WTC11 (cell line): ENCODE data around the gene OR52E1. TPM values are rescaled to one million over a fixed set of nuclear protein-coding genes. Genes with fewer than 3 reads are reported as not detected.

ENCODE experiments used
- ATAC-seq: fragments of 200-7000 bp; cut with Tn5 transposase; 2 replicates; pipeline ENCODE4 v1.10.0; 2021; ENCODE audit warnings: mild to moderate bottlenecking, moderate library complexity
- CTCF ChIA-PET: fragments of 300-600 bp; sonication (Branson Sonifier 250); formaldehyde crosslinking; loops from one replicate; lab custom pipeline; 2021; ENCODE audit warnings: antibody characterized with exemption; lab: Charles Lee
- POLR2A ChIA-PET: fragments of 350-600 bp; sonication (Branson Sonifier 250); formaldehyde crosslinking; loops from one replicate; lab custom pipeline; 2021; ENCODE audit warnings: antibody characterized with exemption; lab: Charles Lee
- DNase-seq: peaks from one replicate; pipeline ENCODE4 v3.0.0; 2021; ENCODE audit warnings: low spot score
- H3K27ac Mint-ChIP-seq: 2 replicates; pipeline ENCODE4 v1.8.0; 2021; ENCODE audit warnings: mixed read lengths
- H3K27me3 Mint-ChIP-seq: 2 replicates; pipeline ENCODE4 v1.8.0; 2021; ENCODE audit warnings: low read depth, mild to moderate bottlenecking, moderate library complexity, mixed read lengths
- H3K36me3 Mint-ChIP-seq: 2 replicates; pipeline ENCODE4 v1.8.0; 2021; ENCODE audit warnings: mixed read lengths
- H3K4me1 Mint-ChIP-seq: 2 replicates; pipeline ENCODE4 v1.8.0; 2022; ENCODE audit warnings: mixed read lengths
- H3K4me3 Mint-ChIP-seq: 2 replicates; pipeline ENCODE4 v1.8.0; 2021; ENCODE audit warnings: mild to moderate bottlenecking, moderate library complexity, mixed read lengths
- H3K9me3 Mint-ChIP-seq: 2 replicates; pipeline ENCODE4 v1.8.0; 2021; ENCODE audit warnings: mixed read lengths
- ARID4B ChIP-seq: sonication (generic); formaldehyde crosslinking; IDR thresholded peaks from 2 replicates; pipeline ENCODE4 v1.8.0; 2023; ENCODE audit warnings: missing genetic modification reagents, mild to moderate bottlenecking, borderline replicate concordance
- ATF2 ChIP-seq: sonication (generic); formaldehyde crosslinking; IDR thresholded peaks from 2 replicates; pipeline ENCODE4 v1.8.1; 2022; ENCODE audit warnings: low read depth, missing genetic modification reagents, borderline replicate concordance
- E2F5 ChIP-seq: sonication (generic); formaldehyde crosslinking; IDR thresholded peaks from 2 replicates; pipeline ENCODE4 v1.8.1; 2022; ENCODE audit warnings: mild to moderate bottlenecking, moderate library complexity, missing genetic modification reagents
- GRHL2 ChIP-seq: fragments of 250-450 bp; sonication (Bioruptor Pico); IDR thresholded peaks from 2 replicates; pipeline ENCODE4 v1.8.0; 2022; ENCODE audit warnings: mild to moderate bottlenecking, moderate library complexity; ENCODE audit not compliant: insufficient replicate concordance, severe bottlenecking
- PRRX2 ChIP-seq: fragments of 250-450 bp; sonication (Bioruptor Pico); IDR thresholded peaks from 2 replicates; pipeline ENCODE4 v1.8.0; 2021; ENCODE audit warnings: mild to moderate bottlenecking
- RORB ChIP-seq: fragments of 250-450 bp; sonication (Bioruptor Pico); IDR thresholded peaks from 2 replicates; pipeline ENCODE4 v1.9.0; 2021; ENCODE audit warnings: mild to moderate bottlenecking
- SMAD3 ChIP-seq: sonication (generic); formaldehyde crosslinking; IDR thresholded peaks from 2 replicates; pipeline ENCODE4 v1.8.0; 2022; ENCODE audit warnings: missing genetic modification reagents, mild to moderate bottlenecking, borderline replicate concordance
- SP1 ChIP-seq: sonication (generic); formaldehyde crosslinking; conservative IDR thresholded peaks from 2 replicates; pipeline ENCODE4 v1.8.1; 2022; ENCODE audit warnings: missing genetic modification reagents
- ZNF416 ChIP-seq: fragments of 250-450 bp; sonication (Bioruptor Pico); IDR thresholded peaks from 2 replicates; pipeline ENCODE4 v1.9.0; 2021; ENCODE audit warnings: mild to moderate bottlenecking, inconsistent platforms
- ZSCAN18 ChIP-seq: fragments of 250-450 bp; sonication (Bioruptor Pico); IDR thresholded peaks from 2 replicates; pipeline ENCODE4 v2.1.2; 2022; ENCODE audit warnings: mild to moderate bottlenecking, moderate library complexity
- total RNA-seq: library from RNA; stranded (reverse); gene quantifications from 3 replicates; pipeline ENCODE4 v1.2.3, GENCODE V29; 2021
- TF ChIP-seq, protein P1 (sequence below): fragments of 250-450 bp; sonication (Bioruptor Pico); IDR thresholded peaks from 2 replicates; pipeline ENCODE4 v1.9.0; 2021; ENCODE audit warnings: mild to moderate bottlenecking
- TF ChIP-seq, protein P2 (sequence below): sonication (generic); formaldehyde crosslinking; IDR thresholded peaks from 2 replicates; pipeline ENCODE4 v1.8.0; 2022; ENCODE audit warnings: mild to moderate bottlenecking, missing genetic modification reagents
- TF ChIP-seq, protein P3 (sequence below): sonication (generic); formaldehyde crosslinking; IDR thresholded peaks from 2 replicates; pipeline ENCODE4 v1.8.0; 2022; ENCODE audit warnings: mild to moderate bottlenecking, missing genetic modification reagents
- TF ChIP-seq, protein P4 (sequence below): sonication (generic); formaldehyde crosslinking; IDR thresholded peaks from 2 replicates; pipeline ENCODE4 v1.8.1; 2022; ENCODE audit warnings: missing genetic modification reagents, borderline replicate concordance
- TF ChIP-seq, protein P5 (sequence below): fragments of 200-600 bp; IDR thresholded peaks from 2 replicates; pipeline ENCODE4 v1.8.0; 2022; ENCODE audit warnings: antibody characterized with exemption

Gene OR52E1
- total RNA-seq, 1 experiment from 2014 or later = not detected

DNA sequence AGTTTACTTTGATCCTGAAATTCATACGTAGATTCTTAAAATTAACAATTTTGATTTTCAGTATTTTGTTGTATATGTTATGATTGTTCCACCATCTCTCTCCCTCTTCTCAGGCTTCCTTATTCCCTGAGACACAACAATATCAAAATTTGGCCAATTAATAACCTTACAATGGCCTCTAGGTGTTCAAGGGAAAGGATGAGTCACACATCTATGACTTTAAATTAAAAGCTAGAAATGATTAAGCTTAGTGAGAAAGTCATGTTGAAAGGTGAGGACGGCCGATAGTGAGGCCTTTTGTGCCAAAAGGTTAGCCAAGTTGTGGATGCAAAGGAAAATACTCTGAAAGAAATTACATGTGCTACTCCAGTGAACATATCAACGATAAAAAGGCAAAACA, 28.5 kb upstream of the OR52E1 start:
- TF ChIP-seq, protein P1, sequence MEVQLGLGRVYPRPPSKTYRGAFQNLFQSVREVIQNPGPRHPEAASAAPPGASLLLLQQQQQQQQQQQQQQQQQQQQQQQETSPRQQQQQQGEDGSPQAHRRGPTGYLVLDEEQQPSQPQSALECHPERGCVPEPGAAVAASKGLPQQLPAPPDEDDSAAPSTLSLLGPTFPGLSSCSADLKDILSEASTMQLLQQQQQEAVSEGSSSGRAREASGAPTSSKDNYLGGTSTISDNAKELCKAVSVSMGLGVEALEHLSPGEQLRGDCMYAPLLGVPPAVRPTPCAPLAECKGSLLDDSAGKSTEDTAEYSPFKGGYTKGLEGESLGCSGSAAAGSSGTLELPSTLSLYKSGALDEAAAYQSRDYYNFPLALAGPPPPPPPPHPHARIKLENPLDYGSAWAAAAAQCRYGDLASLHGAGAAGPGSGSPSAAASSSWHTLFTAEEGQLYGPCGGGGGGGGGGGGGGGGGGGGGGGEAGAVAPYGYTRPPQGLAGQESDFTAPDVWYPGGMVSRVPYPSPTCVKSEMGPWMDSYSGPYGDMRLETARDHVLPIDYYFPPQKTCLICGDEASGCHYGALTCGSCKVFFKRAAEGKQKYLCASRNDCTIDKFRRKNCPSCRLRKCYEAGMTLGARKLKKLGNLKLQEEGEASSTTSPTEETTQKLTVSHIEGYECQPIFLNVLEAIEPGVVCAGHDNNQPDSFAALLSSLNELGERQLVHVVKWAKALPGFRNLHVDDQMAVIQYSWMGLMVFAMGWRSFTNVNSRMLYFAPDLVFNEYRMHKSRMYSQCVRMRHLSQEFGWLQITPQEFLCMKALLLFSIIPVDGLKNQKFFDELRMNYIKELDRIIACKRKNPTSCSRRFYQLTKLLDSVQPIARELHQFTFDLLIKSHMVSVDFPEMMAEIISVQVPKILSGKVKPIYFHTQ (CRISPR knock-in tag) = no peak
- no peak for TF ChIP-seq GRHL2 (CRISPR knock-in tag)
- TF ChIP-seq E2F5 (CRISPR knock-in tag) = no peak
- no peak for TF ChIP-seq PRRX2 (CRISPR knock-in tag)
- TF ChIP-seq, protein P2, sequence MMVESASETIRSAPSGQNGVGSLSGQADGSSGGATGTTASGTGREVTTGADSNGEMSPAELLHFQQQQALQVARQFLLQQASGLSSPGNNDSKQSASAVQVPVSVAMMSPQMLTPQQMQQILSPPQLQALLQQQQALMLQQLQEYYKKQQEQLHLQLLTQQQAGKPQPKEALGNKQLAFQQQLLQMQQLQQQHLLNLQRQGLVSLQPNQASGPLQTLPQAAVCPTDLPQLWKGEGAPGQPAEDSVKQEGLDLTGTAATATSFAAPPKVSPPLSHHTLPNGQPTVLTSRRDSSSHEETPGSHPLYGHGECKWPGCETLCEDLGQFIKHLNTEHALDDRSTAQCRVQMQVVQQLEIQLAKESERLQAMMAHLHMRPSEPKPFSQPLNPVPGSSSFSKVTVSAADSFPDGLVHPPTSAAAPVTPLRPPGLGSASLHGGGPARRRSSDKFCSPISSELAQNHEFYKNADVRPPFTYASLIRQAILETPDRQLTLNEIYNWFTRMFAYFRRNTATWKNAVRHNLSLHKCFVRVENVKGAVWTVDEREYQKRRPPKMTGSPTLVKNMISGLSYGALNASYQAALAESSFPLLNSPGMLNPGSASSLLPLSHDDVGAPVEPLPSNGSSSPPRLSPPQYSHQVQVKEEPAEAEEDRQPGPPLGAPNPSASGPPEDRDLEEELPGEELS (CRISPR knock-in tag) = no peak
- no peak for TF ChIP-seq ZSCAN18 (CRISPR knock-in tag)
- no peak for TF ChIP-seq SP1 (CRISPR knock-in tag)
- no peak for TF ChIP-seq RORB
- TF ChIP-seq ARID4B (CRISPR knock-in tag) = no peak
- no peak for TF ChIP-seq ATF2 (CRISPR knock-in tag)
- no peak for TF ChIP-seq SMAD3 (CRISPR knock-in tag)
- TF ChIP-seq, all 79 proteins: peak for 0

DNA sequence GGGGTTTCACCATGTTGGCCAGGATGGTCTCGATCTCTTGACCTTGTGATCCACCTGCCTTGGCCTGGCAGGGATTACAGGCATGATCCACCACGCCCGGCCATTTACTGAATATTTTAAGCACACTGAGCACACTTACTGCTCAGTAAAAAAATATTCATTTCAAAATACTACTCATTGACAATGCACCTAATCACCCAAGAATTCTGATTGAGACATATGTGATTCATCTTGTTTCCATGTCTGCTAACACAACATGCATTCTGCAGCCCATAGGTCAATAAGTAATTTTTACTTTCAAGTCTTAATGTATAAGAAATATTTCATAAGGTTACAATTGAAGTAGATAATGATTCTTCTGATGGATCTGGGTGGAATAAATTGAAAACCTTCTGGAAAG, 27.3 kb upstream of the OR52E1 start:
- Mint-ChIP-seq H3K4me1 (peaks cover 6% of the 10 kb centered on the region), H3K4me3 (no peak overlapping the region), H3K9me3 (no peaks in the 10 kb centered on the region), H3K27me3 (no peaks in the 10 kb centered on the region), H3K27ac (no peak overlapping the region), H3K36me3 (no peaks in the 10 kb centered on the region)
- DNase-seq (no peak), ATAC-seq (no peak)
- CTCF ChIA-PET = no interaction called here
- POLR2A ChIA-PET = no interaction called here
- TF ChIP-seq, protein P3, sequence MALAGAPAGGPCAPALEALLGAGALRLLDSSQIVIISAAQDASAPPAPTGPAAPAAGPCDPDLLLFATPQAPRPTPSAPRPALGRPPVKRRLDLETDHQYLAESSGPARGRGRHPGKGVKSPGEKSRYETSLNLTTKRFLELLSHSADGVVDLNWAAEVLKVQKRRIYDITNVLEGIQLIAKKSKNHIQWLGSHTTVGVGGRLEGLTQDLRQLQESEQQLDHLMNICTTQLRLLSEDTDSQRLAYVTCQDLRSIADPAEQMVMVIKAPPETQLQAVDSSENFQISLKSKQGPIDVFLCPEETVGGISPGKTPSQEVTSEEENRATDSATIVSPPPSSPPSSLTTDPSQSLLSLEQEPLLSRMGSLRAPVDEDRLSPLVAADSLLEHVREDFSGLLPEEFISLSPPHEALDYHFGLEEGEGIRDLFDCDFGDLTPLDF (CRISPR knock-in tag) = no peak
- TF ChIP-seq, protein P4, sequence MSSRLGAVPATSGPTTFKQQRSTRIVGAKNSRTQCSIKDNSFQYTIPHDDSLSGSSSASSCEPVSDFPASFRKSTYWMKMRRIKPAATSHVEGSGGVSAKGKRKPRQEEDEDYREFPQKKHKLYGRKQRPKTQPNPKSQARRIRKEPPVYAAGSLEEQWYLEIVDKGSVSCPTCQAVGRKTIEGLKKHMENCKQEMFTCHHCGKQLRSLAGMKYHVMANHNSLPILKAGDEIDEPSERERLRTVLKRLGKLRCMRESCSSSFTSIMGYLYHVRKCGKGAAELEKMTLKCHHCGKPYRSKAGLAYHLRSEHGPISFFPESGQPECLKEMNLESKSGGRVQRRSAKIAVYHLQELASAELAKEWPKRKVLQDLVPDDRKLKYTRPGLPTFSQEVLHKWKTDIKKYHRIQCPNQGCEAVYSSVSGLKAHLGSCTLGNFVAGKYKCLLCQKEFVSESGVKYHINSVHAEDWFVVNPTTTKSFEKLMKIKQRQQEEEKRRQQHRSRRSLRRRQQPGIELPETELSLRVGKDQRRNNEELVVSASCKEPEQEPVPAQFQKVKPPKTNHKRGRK (CRISPR knock-in tag) = no peak
- TF ChIP-seq, protein P5, sequence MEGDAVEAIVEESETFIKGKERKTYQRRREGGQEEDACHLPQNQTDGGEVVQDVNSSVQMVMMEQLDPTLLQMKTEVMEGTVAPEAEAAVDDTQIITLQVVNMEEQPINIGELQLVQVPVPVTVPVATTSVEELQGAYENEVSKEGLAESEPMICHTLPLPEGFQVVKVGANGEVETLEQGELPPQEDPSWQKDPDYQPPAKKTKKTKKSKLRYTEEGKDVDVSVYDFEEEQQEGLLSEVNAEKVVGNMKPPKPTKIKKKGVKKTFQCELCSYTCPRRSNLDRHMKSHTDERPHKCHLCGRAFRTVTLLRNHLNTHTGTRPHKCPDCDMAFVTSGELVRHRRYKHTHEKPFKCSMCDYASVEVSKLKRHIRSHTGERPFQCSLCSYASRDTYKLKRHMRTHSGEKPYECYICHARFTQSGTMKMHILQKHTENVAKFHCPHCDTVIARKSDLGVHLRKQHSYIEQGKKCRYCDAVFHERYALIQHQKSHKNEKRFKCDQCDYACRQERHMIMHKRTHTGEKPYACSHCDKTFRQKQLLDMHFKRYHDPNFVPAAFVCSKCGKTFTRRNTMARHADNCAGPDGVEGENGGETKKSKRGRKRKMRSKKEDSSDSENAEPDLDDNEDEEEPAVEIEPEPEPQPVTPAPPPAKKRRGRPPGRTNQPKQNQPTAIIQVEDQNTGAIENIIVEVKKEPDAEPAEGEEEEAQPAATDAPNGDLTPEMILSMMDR = no peak
- no peak for TF ChIP-seq ZNF416 (CRISPR knock-in tag)
- TF ChIP-seq GRHL2 (CRISPR knock-in tag) = no peak

More for the DNA sequence above, 28.5 kb upstream of the OR52E1 start:
- ATAC-seq (no peak), DNase-seq (no peak)
- H3K27ac Mint-ChIP-seq = no peak overlapping the region
- no peaks in the 10 kb centered on the region for H3K9me3 Mint-ChIP-seq
- ChIA-PET POLR2A (no interaction called here), CTCF (no interaction called here)
- H3K27me3 Mint-ChIP-seq = no peaks in the 10 kb centered on the region
- H3K4me1 Mint-ChIP-seq = no peaks in the 10 kb centered on the region
- H3K4me3 Mint-ChIP-seq = no peak overlapping the region
- H3K36me3 Mint-ChIP-seq = no peaks in the 10 kb centered on the region
